GM12873 (cell line): ENCODE data around the gene ARFGAP1.

Experiments
- CTCF ChIP-seq: IDR thresholded peaks from 2 replicates; pipeline ENCODE4 v1.5.1; 2012; ENCODE audit warnings: low read depth, mild to moderate bottlenecking, moderate library complexity, low read length, control low read depth; ENCODE audit not compliant: insufficient read depth; ENCODE audit errors: missing control alignments

ARFGAP1 gene

DNA sequence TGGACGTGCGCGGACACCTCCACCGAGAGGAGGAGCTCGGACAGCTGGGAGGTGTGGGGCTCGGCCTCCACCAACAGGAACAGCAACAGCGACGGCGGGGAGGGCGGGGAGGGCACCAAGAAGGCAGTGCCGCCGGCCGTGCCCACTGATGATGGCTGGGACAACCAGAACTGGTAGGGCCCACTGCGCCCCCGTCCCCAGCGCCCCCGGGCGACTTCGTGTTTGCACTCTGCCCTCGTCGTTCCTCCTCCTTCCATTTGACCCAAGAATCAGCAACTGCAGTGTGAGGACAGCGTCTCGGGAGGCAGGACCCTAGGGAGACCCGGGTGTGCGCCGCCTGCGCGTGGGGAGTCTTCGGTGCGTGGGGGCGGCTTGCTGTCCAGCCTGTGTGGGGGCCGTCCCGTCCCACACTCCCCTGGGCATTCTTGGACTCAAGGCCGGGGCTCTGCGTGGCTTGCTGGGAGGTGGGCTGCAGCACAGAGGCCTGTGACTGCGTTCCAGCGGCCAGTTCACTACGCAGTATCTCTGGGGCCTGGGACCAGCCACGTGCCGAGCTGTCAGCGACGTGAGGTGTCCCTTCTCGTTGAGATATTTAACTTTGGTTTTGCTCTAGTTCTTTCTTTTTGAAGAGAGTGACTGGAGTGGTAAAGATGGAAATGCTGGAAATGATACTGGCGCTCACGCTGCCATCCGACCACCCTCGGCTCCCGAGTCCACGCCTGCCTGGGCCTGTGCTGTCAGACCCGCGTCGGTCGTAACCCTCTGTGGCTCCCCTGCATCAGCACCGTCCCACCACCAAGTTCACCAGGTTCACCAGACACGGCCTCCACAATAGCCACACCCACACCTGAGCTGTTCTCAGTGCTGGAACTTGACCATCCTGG lies 15.3 kb downstream of the ARFGAP1 start:
- TF ChIP-seq CTCF, result no peak

- no peak for TF ChIP-seq CTCF
Measured at GRCh38 chr20:63288581-63289251, 16.1 kb downstream of the ARFGAP1 start.

- no peak for TF ChIP-seq CTCF
Measured at GRCh38 chr20:63289311-63290135, 16.9 kb downstream of the ARFGAP1 start.

- TF ChIP-seq CTCF, result no peak
Measured at GRCh38 chr20:63290136-63290676, 17.6 kb downstream of the ARFGAP1 start.

- TF ChIP-seq CTCF, result peak; percentile 80
Measured at GRCh38 chr20:63290677-63291472, 18.3 kb downstream of the ARFGAP1 start.

DNA sequence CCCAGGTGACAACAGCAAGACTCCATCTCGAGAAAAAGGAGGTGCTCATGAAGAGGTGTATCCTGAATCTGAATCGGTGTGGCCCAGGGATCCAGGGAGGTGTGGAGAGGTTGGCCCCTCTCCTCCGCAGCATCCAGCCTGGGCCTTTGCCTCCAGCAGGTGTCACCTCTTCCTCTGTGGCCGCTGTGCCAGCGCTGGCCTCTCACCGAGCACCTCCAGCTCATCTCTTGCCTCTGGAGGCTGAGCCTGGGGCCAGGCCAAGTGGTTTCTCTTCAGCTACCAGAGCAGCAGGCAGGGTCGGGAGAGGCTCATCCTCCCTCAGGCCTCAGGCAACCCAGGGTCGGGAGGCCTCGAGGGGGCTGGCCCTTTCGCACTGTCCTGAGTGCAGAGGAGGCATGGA lies 19.2 kb downstream of the ARFGAP1 start:
- TF ChIP-seq CTCF, result no peak
